Measurements from ENCODE around the gene IDI2.
"Not testable (repeated sequence)": the region's sequence is repeated elsewhere in the genome, so short reads cannot be mapped to it uniquely, and the experiment has no call there.

The IDI2 gene

GRCh38 chr10:1047937-1048336 is 22.3 kb upstream of the IDI2 start:
- no peak for DNase-seq (ENCODE audit: low read depth in 2 of 2)

DNA sequence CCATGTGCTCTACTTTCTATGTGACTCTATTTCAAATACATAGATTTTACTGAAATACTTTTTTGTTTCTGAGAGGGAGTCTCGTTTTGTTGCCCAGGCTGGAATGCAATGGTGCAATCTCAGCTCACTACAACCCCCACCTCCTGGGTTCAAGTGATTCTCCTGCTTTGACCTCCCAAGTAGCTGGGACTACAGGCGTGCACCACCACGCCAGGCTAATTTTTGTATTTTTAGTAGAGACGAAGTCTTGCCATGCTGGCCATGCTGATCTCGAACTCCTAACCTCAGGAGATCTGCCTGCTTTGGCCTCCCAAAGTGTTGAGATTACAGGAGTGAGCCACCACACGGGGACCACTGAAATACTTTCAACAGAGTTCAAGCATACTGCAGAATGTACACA is 19.8 kb upstream of the IDI2 start:
- no peak for DNase-seq (ENCODE audit: low read depth in 2 of 2)

GRCh38 chr10:1044964-1045363 is 19.3 kb upstream of the IDI2 start:
- DNase-seq (ENCODE audit: low read depth in 2 of 2), result no peak

DNA sequence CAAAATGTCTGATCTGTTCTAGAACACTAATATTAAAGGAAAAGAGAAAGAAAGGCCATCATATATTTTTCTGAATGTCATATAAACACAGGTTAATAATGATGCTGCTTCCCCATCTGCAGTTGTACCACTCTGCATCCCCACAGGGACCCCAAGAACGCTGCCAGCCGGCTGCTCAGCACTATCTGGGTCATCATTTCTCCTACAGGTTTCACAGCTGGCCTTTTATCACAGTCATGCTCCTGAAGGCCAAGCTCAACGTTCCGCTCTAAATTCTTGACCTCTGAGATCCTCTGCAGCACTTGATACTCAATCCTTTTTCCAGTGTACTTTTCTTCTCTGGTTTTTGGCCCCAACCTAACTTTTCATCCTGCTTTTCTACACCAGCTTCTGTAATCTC is 18.5 kb upstream of the IDI2 start:
- no peak for DNase-seq (ENCODE audit: low read depth in 2 of 2)

- no peak for DNase-seq (ENCODE audit: low read depth in 2 of 2)
These were observed 17.9 kb upstream of the IDI2 start for GRCh38 chr10:1043532-1043995.

DNA sequence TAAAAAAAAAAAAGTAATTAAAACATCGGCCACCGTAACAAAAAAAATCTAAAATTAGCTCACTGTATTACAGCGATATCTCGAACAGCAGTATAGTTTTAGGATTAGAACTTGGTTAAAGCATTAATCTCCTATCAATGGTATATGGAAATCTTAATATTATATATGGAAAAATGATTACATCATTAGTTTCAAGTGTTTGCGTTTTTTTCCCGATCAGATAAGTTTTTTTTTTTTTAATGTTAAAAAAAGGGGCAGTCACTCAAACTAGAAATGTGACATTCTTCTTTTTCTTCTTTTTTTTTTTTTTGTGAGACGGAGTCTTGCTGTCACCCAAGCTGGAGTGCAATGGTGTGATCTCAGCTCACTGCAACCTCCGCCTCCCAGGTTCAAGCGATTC is 15.9 kb upstream of the IDI2 start:
- no peak for DNase-seq (ENCODE audit: low read depth in 2 of 2)

- DNase-seq (ENCODE audit: low read depth in 2 of 2), result no peak
These were observed 14.5 kb upstream of the IDI2 start for GRCh38 chr10:1040133-1040532.

DNA sequence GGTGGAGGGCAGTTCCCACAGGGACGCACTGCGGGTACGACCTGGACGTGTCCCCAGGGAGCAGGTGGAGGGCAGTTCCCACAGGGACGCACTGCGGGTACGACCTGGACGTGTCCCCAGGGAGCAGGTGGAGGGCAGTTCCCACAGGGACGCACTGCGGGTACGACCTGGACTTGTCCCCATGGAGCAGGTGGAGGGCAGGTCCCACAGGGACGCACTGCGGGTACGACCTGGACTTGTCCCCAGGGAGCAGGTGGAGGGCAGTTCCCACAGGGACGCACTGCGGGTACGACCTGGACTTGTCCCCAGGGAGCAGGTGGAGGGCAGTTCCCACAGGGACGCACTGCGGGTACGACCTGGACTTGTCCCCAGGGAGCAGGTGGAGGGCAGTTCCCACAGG is 13.1 kb upstream of the IDI2 start:
- not testable (repeated sequence) for DNase-seq (ENCODE audit: low read depth in 2 of 2)

GRCh38 chr10:1037098-1037497 is 11.4 kb upstream of the IDI2 start:
- no peak for DNase-seq (ENCODE audit: low read depth in 2 of 2)

DNA sequence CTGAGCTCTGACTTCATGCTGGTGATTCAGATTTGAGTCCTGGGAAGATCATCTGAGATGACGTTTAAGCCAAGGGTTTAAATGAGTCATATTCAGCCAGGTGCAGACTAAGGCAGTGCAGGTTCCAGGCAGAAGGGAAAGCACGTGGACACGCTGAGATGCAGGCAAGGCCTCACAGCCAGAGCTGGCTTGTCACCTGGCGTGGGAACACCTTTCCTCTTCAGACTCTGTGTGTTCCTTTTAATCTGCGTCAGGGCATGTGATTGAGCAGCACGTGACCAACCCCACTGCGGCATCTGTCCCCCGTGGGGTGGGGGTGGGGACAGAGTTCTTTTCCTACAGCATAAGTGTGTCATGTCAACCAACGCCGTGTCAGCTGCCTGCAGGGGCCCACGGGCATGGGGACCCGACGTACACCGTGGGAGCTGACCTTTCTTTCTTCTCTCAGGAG is 10.7 kb upstream of the IDI2 start:
- no peak for DNase-seq (ENCODE audit: low read depth in 2 of 2)

DNA sequence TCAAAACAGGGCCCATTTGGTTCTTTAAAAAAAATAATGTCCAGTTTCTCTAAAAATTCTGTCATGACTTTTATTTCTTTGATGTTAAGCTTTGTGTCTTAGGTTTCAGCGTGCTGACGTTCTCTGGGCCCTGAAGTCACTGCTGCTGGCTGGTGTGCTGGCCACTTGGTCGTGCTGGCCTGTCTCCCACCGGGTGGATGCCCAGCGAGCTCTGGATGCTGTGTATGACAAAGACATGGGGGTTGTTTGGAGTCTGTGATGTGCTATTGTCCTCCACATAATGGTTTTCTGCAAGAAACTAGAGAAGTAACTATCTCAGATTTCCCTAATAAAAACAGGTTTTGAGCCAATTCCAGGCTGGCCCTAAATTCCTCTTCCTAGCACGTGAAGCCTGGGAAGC is 9.5 kb upstream of the IDI2 start:
- no peak for DNase-seq (ENCODE audit: low read depth in 2 of 2)

DNA sequence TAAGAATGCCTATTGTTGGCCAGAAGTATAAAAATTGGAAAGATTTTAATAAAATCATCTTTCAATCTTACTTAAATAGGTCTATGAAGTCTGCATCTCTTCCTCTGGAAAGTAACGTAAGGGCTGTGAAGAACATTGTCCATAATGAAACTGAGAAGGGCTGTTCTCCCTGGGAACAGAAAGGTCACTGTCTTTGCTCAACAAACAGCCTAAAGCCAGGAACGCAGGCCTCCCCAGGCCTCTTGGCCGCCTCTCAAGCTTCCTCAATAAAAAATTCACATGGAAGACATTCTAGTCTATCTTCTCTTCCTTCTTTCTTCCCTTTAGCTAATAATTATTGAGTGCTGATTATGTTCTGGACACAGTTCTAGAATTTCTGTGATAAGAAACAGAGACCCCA is 9.1 kb upstream of the IDI2 start:
- DNase-seq (ENCODE audit: low read depth in 2 of 2), result no peak

GRCh38 chr10:1033601-1034000 is 7.9 kb upstream of the IDI2 start:
- DNase-seq (ENCODE audit: low read depth in 2 of 2), result no peak

DNA sequence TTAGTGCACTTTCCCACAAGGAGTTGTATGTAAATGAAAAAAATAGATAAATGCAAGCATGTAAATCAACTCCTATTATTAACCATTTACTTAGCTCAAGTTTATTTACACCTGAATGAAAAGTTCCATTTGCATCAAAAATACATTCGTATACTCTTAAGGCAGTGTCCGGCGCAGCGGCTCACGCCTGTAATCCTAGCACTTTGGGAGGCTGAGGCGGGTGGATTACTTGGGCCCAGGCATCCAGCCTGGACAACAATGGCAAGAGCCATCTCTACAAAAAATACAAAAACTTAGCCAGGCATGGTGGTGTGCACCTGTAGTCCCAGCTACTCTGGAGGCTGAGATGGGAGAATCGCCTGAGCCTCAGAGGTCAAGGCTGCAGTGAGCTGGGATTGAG is 4.2 kb upstream of the IDI2 start:
- DNase-seq (ENCODE audit: low read depth in 2 of 2), result no peak

GRCh38 chr10:1026578-1026977 is 919 bp upstream of the IDI2 start:
- no peak for DNase-seq (ENCODE audit: low read depth in 2 of 2)

- DNase-seq (ENCODE audit: low read depth in 2 of 2), result no peak
These were observed 1.6 kb downstream of the IDI2 start for GRCh38 chr10:1024103-1024502.

GRCh38 chr10:1022413-1022812 is 3.2 kb downstream of the IDI2 start:
- no peak for DNase-seq (ENCODE audit: low read depth in 2 of 2)

DNA sequence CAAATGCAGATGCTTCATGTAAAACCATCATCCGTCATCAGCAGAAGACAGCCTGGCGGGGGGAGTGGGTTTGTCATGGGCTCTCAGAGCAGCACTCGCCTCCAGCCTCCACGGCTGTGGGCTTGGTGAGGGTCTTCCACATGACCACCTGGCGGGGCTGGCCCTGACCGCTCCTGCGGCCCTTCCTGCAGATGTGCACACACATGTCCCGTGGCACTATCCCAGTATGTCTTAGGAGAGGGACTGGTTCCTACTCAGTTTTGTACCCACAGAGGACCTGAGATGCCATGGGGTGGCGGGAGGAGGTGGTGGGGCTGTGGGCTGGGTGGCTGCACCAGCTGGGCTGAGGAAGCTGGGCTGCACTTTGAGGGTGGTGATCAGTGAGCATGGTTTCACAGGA is 4.7 kb downstream of the IDI2 start:
- DNase-seq (ENCODE audit: low read depth in 2 of 2), result no peak

- no peak for DNase-seq (ENCODE audit: low read depth in 2 of 2)
These were observed 5.2 kb downstream of the IDI2 start for GRCh38 chr10:1020460-1020859.

DNA sequence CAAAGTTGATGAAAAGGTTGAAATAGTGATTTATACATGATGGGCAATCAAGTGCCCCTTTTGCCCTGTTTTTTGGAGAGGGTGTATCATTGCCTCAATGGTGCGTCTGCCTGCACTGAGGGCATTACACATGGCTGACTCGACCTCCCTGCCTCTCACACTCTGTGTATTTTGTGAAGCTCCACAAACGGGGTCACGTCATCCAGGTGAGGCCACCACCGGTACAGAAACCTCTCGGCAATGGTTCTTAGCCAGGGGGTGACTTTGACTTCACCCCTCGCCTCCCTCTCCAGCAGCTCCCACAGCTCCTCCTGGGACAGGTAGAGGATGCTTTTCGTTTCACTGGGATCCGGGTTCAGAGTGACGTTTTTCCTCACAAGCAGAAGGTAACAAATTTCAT is 6.3 kb downstream of the IDI2 start:
- DNase-seq (ENCODE audit: low read depth in 2 of 2), result no peak

DNA sequence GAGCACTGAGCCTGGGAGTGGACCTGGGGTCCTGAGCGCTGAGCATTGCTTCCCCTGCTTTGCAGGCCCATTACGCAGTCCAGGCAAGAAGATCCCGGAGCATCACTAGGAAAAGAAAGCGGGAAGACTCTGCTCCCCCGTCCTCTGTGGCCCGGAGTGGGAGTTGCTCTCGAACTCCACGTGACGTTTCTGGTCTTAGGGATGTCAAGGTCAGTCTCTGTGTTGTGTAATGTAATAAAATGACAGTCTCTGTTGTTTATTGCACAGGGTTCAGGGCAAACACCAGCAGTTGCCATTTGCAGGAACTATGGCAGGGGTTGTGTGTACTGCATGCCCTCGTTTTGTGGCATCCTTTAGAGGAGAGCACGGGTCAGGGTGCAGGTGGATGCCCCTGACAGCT is 10.0 kb downstream of the IDI2 start:
- no peak for DNase-seq (ENCODE audit: low read depth in 2 of 2)

GRCh38 chr10:1011696-1012095 is 14.0 kb downstream of the IDI2 start:
- DNase-seq (ENCODE audit: low read depth in 2 of 2), result no peak

- DNase-seq (ENCODE audit: low read depth in 2 of 2), result no peak
These were observed 15.0 kb downstream of the IDI2 start for GRCh38 chr10:1010703-1011102.

DNA sequence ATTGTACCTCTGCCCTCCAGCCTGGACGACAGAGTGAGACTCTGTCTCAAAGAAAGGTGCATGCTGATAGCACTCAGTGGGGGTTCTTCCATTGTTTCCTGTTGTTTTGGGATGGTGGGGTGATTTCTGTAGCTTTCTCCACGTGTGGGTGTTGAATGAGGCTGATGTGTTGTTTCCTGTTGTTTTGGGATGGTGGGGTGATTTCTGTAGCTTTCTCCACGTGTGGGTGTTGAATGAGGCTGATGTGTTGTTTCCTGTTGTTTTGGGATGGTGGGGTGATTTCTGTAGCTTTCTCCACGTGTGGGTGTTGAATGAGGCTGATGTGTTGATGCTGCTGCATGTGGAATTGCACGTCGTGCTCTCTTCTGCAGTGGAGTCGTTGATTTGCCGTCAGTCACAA is 15.7 kb downstream of the IDI2 start:
- DNase-seq (ENCODE audit: low read depth in 2 of 2), result not testable (repeated sequence)

- no peak for DNase-seq (ENCODE audit: low read depth in 2 of 2)
These were observed 16.6 kb downstream of the IDI2 start for GRCh38 chr10:1009071-1009494.
